MCF 10A (cell line): ENCODE measurements around the gene DDX20. TPM values are rescaled to one million over a fixed set of nuclear protein-coding genes. Genes with fewer than 3 reads are reported as not detected.

Experiments used
- Bru-seq: library from RNA; stranded (reverse); fragments of 400-500 nt; gene quantifications from one replicate; lab custom pipeline; 2021; lab: Mats Ljungman, UMichigan
- BruChase-seq, 2 experiments: library from RNA; stranded (reverse); fragments of 400-500 nt; gene quantifications; one replicate each; lab custom pipeline; 2021; lab: Mats Ljungman, UMichigan
- BruUV-seq: library from RNA; stranded (reverse); fragments of 400-500 nt; replicated peaks from 2 replicates; lab custom pipeline; 2021; lab: Mats Ljungman, UMichigan
- CTCF ChIA-PET: fragments of 300-600 bp; sonication (Branson Sonifier 250); formaldehyde crosslinking; extraction: SDS; loops from one replicate; lab custom pipeline; 2021; ENCODE audit warnings: antibody characterized with exemption, inconsistent platforms; lab: Yijun Ruan, JAX
- POLR2A ChIA-PET: fragments of 300-600, 350-650 bp; sonication (Branson Sonifier 250); formaldehyde crosslinking; extraction: SDS; loops from one replicate; lab custom pipeline; 2020; ENCODE audit warnings: antibody characterized with exemption, inconsistent platforms; lab: Yijun Ruan, JAX
- DNase-seq: peaks from one replicate; pipeline ENCODE4 v3.0.0-alpha.2; 2018; ENCODE audit not compliant: unreplicated experiment
- H3K27ac Mint-ChIP-seq: one replicate; pipeline ENCODE4 v1.8.0; 2022; ENCODE audit warnings: mild to moderate bottlenecking, low read depth, mixed read lengths; ENCODE audit not compliant: unreplicated experiment
- H3K27me3 Mint-ChIP-seq: one replicate; pipeline ENCODE4 v1.8.0; 2022; ENCODE audit warnings: mixed read lengths; ENCODE audit not compliant: insufficient read depth, unreplicated experiment
- H3K36me3 Mint-ChIP-seq: one replicate; pipeline ENCODE4 v1.8.0; 2022; ENCODE audit warnings: mild to moderate bottlenecking, moderate library complexity, mixed read lengths; ENCODE audit not compliant: insufficient read depth, unreplicated experiment
- H3K4me1 Mint-ChIP-seq: one replicate; pipeline ENCODE4 v1.8.0; 2022; ENCODE audit warnings: mixed read lengths; ENCODE audit not compliant: insufficient read depth, unreplicated experiment
- H3K4me3 Mint-ChIP-seq: one replicate; pipeline ENCODE4 v1.8.0; 2022; ENCODE audit warnings: mild to moderate bottlenecking, moderate library complexity, mixed read lengths; ENCODE audit not compliant: unreplicated experiment
- H3K9me3 Mint-ChIP-seq: one replicate; pipeline ENCODE4 v1.8.0; 2022; ENCODE audit warnings: mixed read lengths; ENCODE audit not compliant: unreplicated experiment
- intact Hi-C: fragments of 100-400 bp; cut with micrococcal nuclease; formaldehyde crosslinking; loops from 2 replicates; pipeline ENCODE4 v1.14.1; 2022
- long read RNA-seq: library from polyadenylated mRNA; stranded (forward); transcript quantifications from one replicate; pipeline ENCODE4 v2.0.0, GENCODE V29; 2022
- total RNA-seq: library from RNA; stranded (reverse); gene quantifications from 2 replicates; pipeline ENCODE4 v1.2.3, GENCODE V29; 2022
- TF ChIP-seq, protein P1 (sequence below): fragments of 200-600 bp; IDR thresholded peaks from one replicate; pipeline ENCODE4 v1.8.0; 2022; ENCODE audit warnings: antibody characterized with exemption, mild to moderate bottlenecking; ENCODE audit not compliant: unreplicated experiment

The DDX20 gene, protein sequence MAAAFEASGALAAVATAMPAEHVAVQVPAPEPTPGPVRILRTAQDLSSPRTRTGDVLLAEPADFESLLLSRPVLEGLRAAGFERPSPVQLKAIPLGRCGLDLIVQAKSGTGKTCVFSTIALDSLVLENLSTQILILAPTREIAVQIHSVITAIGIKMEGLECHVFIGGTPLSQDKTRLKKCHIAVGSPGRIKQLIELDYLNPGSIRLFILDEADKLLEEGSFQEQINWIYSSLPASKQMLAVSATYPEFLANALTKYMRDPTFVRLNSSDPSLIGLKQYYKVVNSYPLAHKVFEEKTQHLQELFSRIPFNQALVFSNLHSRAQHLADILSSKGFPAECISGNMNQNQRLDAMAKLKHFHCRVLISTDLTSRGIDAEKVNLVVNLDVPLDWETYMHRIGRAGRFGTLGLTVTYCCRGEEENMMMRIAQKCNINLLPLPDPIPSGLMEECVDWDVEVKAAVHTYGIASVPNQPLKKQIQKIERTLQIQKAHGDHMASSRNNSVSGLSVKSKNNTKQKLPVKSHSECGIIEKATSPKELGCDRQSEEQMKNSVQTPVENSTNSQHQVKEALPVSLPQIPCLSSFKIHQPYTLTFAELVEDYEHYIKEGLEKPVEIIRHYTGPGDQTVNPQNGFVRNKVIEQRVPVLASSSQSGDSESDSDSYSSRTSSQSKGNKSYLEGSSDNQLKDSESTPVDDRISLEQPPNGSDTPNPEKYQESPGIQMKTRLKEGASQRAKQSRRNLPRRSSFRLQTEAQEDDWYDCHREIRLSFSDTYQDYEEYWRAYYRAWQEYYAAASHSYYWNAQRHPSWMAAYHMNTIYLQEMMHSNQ
- 14.8 and 16.8 TPM in 2 replicates for total RNA-seq
- percentile 82 among the genes with signal in this experiment for Bru-seq, nascent RNA
- percentile 73 among the genes with signal in this experiment for BruChase-seq, experiment 1, labeled RNA remaining after a 6-hour chase
- percentile 92 among the genes with signal in this experiment for BruChase-seq, experiment 2, labeled RNA remaining after a 2-hour chase
- long read RNA-seq, full-length matches to known transcripts, result 61 of 72 reads
- long read RNA-seq, partial matches to known transcripts, result 3 of 72 reads
- long read RNA-seq, other reads (novel, unspliced or antisense), result 8 of 72 reads

DNA sequence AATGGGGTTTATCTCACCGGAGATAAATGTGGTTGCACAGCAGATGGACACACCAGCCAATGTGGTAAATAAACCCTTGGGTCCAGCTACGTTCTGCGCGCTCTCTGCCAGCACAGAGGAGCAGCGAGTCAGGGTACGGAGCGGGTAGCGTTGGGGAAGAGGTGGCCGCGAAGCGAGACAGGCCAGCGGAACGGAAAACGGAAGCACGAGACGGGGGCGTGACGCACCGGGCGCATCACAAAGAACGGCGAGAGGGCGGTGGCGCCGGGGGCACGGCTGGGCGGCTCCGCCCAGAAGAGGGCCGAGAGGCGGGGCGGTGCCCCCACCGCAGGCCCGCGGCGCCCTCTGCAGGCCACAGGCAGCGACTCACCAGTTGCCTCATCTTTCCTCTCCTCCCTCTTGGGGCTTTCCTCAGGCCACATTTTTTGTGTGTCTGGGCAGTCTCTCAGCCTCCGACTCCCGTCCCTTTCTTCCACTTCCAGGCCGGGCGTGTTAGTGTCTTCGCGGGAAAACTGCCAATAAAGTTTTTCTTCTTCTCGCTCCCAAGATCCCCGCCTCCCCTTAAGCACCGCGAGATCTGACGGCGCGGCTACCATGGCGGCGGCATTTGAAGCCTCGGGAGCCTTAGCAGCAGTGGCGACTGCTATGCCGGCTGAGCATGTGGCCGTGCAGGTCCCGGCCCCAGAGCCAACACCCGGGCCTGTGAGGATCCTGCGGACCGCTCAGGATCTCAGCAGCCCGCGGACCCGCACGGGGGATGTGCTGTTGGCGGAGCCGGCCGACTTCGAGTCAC, at the start of gene DDX20:
DDX20 (plus strand) TSS at position 571 of the 793 bp plus-strand sequence; CDS start at position 595, 24 bp downstream.
- Mint-ChIP-seq H3K9me3 (no peaks in the 10 kb centered on the region), H3K27me3 (no peaks in the 10 kb centered on the region), H3K4me1 (peaks cover 6% of the 10 kb centered on the region), H3K36me3 (peaks cover 31% of the 10 kb centered on the region), H3K4me3 (peak within 1 kb of the TSS; percentile 95), H3K27ac (peak within 1 kb of the TSS; percentile 95)
- TF ChIP-seq, protein P1, sequence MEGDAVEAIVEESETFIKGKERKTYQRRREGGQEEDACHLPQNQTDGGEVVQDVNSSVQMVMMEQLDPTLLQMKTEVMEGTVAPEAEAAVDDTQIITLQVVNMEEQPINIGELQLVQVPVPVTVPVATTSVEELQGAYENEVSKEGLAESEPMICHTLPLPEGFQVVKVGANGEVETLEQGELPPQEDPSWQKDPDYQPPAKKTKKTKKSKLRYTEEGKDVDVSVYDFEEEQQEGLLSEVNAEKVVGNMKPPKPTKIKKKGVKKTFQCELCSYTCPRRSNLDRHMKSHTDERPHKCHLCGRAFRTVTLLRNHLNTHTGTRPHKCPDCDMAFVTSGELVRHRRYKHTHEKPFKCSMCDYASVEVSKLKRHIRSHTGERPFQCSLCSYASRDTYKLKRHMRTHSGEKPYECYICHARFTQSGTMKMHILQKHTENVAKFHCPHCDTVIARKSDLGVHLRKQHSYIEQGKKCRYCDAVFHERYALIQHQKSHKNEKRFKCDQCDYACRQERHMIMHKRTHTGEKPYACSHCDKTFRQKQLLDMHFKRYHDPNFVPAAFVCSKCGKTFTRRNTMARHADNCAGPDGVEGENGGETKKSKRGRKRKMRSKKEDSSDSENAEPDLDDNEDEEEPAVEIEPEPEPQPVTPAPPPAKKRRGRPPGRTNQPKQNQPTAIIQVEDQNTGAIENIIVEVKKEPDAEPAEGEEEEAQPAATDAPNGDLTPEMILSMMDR, result peak; percentile 88
- POLR2A ChIA-PET, result interaction anchor here (0.6 to 5.3 kb wide), 23 partner anchors 8 to 798 kb away, joined by 3 to 86 read pairs (median 4); partner anchors contain the start of genes ATP5PB, INKA2, RAP1A and WDR77
- peak; percentile 96 for DNase-seq
- intact Hi-C loops, result loop anchor here (2.0 kb wide), 2 partner anchors 41 to 275 kb away; no protein-coding TSS in a partner anchor
- BruUV-seq, result no TSS peak
- CTCF ChIA-PET, result interaction anchor here (0.6 to 2.9 kb wide), 30 partner anchors 10 to 636 kb away, joined by 3 to 24 read pairs (median 4); partner anchors contain the start of gene INKA2

GRCh38 chr1:111706921-111707320, 48.8 kb upstream of the DDX20 start:
- DNase-seq, result no peak
- H3K4me1 Mint-ChIP-seq, result peaks cover 15% of the 10 kb centered on the region
- TF ChIP-seq, protein P1, result no peak
- BruUV-seq, result no TSS peak
- peaks cover 51% of the 10 kb centered on the region for H3K36me3 Mint-ChIP-seq
- intact Hi-C loops, result no loop called here
- ChIA-PET CTCF (interaction anchor here (0.6 to 1.0 kb wide), 2 partner anchors 8 to 198 kb away, joined by 3 to 4 read pairs; no protein-coding TSS in a partner anchor), POLR2A (interaction anchor here (0.6 to 0.8 kb wide), 2 partner anchors 42 to 133 kb away, joined by 3 to 4 read pairs; no protein-coding TSS in a partner anchor)
- H3K9me3 Mint-ChIP-seq, result no peaks in the 10 kb centered on the region
- no peaks in the 10 kb centered on the region for H3K27me3 Mint-ChIP-seq
- H3K4me3 Mint-ChIP-seq, result no peak overlapping the region
- H3K27ac Mint-ChIP-seq, result no peak overlapping the region

DNA sequence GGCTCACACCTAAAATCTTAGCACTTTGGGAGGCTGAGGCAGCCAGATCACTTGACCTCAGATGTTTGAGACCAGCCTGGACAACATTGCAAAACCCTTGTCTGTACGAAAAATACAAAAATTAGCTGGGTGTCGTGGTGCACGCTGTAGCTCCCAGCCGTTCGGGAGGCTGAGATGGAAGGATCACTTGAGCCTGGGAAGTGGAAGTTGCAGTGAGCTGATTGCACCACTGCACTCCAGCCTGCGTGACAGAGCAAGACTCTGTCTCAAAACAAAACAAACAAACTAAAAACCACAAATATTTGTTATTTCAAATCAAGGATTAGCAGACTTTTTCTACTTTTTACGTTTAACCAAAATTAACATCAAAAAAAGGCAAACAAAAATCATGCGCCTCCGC, 47.8 kb upstream of the DDX20 start:
- TF ChIP-seq, protein P1, result no peak
- ChIA-PET POLR2A (no interaction called here), CTCF (interaction anchor here (0.6 kb wide), 1 partner anchor 116 kb away, joined by 3 read pairs; no protein-coding TSS in a partner anchor)
- Mint-ChIP-seq H3K27ac (no peak overlapping the region), H3K9me3 (no peaks in the 10 kb centered on the region), H3K36me3 (peaks cover 46% of the 10 kb centered on the region), H3K4me1 (peaks cover 15% of the 10 kb centered on the region), H3K27me3 (no peaks in the 10 kb centered on the region), H3K4me3 (no peak overlapping the region)
- no TSS peak for BruUV-seq
- peak; percentile 75 for DNase-seq
- intact Hi-C loops, result no loop called here
